ENCODE measurements around the gene CLEC3B.

The CLEC3B gene

DNA sequence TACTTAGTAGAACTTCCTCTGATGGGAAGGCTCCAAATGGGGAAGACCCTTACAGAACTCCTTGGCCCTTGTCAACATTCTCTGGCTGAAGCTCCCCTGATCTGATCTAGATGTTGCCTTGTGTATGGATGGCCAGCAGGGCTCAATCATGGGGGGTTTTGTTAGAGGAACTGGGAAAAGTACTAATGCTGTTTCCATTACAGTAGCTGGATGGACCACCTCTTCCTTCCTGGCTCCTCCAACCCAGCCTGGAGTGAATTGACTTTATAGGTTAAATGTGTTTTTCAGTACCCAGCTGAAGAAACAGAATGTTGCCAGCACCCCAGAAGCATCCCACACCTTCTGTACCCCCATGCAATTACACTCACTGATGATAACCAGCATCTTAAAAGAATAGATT is 22.7 kb upstream of the CLEC3B start:
- no peak overlapping the region for H3K4me3 ChIP-seq (ENCODE audit: low read depth, low read length)
- TF ChIP-seq, protein P1, sequence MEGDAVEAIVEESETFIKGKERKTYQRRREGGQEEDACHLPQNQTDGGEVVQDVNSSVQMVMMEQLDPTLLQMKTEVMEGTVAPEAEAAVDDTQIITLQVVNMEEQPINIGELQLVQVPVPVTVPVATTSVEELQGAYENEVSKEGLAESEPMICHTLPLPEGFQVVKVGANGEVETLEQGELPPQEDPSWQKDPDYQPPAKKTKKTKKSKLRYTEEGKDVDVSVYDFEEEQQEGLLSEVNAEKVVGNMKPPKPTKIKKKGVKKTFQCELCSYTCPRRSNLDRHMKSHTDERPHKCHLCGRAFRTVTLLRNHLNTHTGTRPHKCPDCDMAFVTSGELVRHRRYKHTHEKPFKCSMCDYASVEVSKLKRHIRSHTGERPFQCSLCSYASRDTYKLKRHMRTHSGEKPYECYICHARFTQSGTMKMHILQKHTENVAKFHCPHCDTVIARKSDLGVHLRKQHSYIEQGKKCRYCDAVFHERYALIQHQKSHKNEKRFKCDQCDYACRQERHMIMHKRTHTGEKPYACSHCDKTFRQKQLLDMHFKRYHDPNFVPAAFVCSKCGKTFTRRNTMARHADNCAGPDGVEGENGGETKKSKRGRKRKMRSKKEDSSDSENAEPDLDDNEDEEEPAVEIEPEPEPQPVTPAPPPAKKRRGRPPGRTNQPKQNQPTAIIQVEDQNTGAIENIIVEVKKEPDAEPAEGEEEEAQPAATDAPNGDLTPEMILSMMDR (IDR thresholded peaks at IDR 0.05; ENCODE audit: borderline replicate concordance, insufficient read depth, low read depth, low read length): no peak

DNA sequence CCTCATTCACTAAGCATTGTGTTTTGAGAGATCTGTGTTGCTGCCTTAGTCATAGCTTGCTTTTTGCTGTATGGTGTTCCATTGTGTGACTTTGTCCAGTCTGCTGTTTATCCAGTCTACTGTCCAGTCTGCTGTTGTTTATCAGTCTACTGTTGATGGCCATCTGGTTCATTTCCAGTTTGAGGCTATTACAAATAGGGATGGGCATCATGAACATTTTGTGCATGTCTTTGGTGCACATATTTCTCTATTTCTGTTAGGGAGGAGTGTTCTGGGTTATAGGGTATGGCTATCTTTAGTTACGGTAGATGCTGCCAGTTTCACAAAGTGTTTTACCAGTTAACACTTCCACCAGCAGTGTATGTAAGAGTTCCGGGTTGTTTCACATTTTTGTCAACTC is 22.2 kb upstream of the CLEC3B start:
- no peak overlapping the region for H3K4me3 ChIP-seq (ENCODE audit: low read depth, low read length)
- TF ChIP-seq, protein P1 (IDR thresholded peaks at IDR 0.05; ENCODE audit: borderline replicate concordance, insufficient read depth, low read depth, low read length): no peak

DNA sequence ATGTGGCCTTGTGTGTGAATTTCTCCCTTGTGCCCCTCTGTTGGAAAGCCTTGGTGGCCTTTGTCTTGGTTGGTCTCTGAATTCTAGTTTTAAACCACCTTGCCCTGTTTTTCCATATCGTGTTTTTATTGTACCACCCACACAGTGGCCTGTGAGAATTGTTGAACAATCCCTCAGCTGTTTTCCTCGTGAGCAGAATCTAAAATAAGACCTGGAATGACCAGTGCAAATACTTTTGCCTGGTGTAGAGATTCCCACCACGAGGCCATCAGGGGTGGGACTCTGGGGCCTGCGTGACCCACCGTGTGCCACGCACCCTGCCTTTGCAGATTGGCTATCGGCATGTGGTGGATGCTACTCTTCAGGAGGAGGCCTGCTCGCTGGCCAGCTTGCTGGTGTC is 19.0 kb upstream of the CLEC3B start:
- TF ChIP-seq, protein P1 (IDR thresholded peaks at IDR 0.05; ENCODE audit: borderline replicate concordance, insufficient read depth, low read depth, low read length): no peak
- no peak overlapping the region for H3K4me3 ChIP-seq (ENCODE audit: low read depth, low read length)

DNA sequence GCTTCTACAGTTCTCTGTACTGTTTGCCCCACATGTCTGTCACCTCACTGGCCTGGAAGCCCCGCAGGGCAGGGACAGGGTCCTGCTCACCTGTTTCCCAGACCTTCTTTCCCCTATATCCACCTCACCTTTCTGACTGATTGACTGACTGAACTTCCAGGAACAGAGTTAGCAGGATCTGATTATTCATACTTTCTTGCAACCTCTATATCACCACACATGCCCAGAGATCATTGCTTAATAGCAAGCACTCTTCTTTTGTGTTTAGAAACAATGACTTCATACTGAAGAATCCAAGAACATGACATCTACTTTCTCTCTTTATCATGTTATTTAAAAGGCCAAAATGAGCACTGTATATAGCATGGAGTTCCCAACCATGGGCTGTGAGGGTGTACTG is 18.0 kb upstream of the CLEC3B start:
- H3K4me3 ChIP-seq (ENCODE audit: low read depth, low read length): no peak overlapping the region
- TF ChIP-seq, protein P1 (IDR thresholded peaks at IDR 0.05; ENCODE audit: borderline replicate concordance, insufficient read depth, low read depth, low read length): no peak

DNA sequence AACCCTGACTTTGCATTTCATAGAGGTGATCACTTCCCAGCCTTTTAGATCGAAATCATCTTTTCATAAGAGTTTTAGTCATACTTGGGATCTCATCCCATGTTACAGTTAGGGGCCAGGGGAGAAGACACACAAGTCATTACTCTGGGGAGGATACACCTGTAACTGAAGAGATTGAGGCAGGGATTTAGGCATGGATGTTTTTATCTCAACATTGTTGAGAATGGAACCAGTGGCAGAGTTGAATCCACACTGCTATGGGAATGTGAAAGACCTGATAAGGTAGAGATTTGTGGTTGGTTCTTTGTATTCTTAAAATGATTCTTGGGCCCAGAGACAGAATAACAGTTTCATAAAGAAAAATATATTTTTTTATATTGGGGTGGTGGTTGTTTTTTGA is 16.2 kb upstream of the CLEC3B start:
- TF ChIP-seq, protein P1 (IDR thresholded peaks at IDR 0.05; ENCODE audit: borderline replicate concordance, insufficient read depth, low read depth, low read length): no peak
- H3K4me3 ChIP-seq (ENCODE audit: low read depth, low read length): no peak overlapping the region

DNA sequence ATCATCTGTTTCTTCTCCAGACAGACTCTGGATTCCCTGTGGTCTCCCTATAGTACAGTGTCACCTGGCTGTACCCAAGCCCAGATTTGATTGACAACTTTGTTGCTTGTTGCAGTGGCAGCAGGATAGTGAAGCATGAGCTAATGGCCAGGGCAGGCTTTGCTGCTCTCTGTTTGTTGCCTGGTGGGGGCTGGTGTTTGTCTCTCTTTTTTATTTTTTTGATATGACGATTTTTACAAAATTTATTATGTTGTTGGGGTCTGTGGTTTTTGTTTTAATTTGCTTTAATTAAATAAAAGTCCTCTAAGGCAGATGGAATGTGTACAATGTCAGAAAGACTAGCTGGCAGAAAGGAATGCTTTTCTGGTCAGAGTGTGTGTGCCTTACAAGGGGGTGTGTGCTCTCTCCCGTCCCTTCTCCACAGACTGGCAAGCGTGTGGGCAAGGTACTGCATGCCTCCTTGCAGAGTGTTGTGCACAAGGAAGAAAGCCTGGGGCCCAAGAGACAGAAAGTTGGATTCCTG is 15.2 kb upstream of the CLEC3B start:
- no peak overlapping the region for H3K4me3 ChIP-seq (ENCODE audit: low read depth, low read length)
- TF ChIP-seq, protein P1 (IDR thresholded peaks at IDR 0.05; ENCODE audit: borderline replicate concordance, insufficient read depth, low read depth, low read length): no peak

DNA sequence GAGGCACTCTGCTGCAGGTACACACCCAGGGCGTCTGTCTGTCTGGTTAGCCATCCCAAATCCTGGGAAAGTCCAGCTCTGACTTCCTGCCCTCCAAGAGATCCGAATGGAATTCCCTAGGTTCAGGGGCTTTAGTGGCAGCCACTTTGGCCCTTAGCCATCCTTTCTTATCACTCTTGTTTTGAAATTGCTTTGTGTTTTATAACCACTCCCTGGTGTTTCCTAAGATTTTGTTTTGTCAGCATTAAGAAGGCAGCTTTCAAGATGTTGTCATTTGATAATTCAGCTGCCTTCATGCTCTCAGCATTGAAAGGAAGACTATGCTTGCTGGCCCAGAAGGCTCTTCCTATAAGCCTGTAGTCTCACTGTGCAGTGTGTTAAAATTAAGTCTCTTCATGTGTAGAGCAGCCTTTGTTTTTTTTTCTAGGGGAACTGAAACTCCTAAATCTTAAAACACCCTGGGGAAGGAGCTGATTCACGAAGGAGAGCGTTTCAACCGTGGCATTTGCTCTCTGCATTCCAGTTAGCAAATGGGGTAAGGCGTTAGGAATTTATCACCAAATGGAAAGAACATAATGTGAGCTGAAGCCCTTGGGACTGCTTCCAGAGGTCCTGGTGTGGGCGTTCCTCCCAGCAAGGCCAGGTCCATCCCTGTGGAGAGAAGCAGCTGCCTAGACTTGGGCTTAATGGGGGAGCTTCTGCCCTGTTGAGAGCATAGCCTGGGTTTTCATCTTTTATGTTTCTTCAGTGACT is 14.2 kb upstream of the CLEC3B start:
- TF ChIP-seq, protein P1 (IDR thresholded peaks at IDR 0.05; ENCODE audit: borderline replicate concordance, insufficient read depth, low read depth, low read length): no peak
- H3K4me3 ChIP-seq (ENCODE audit: low read depth, low read length): no peak overlapping the region
